Activated B cell treated with CpG ODN at 0.5 μM for 24 hours (primary cell): ENCODE results near the gene MYDGF. TPM values are rescaled to one million over a fixed set of nuclear protein-coding genes. Genes with fewer than 3 reads are reported as not detected.

Experiments
- ATAC-seq: fragments of 200-7000 bp; cut with Tn5 transposase; one replicate; pipeline ENCODE4 v1.10.0; 2021; ENCODE audit warnings: low read depth, mild to moderate bottlenecking, moderate library complexity
- CTCF ChIA-PET: fragments of 350-600 bp; sonication (Branson Sonifier 250); formaldehyde crosslinking; loops from one replicate; lab custom pipeline; 2021; ENCODE audit warnings: antibody characterized with exemption; lab: Charles Lee
- POLR2A ChIA-PET: fragments of 350-600 bp; sonication (Branson Sonifier 250); formaldehyde crosslinking; loops from one replicate; lab custom pipeline; 2021; ENCODE audit warnings: antibody characterized with exemption; lab: Charles Lee
- DNase-seq: peaks from one replicate; pipeline ENCODE4 v3.0.0; 2022
- H3K27ac Mint-ChIP-seq: one replicate; pipeline ENCODE4 v1.8.0; 2020; ENCODE audit warnings: mixed read lengths
- H3K27me3 Mint-ChIP-seq: one replicate; pipeline ENCODE4 v1.8.0; 2021; ENCODE audit warnings: mixed read lengths
- H3K36me3 Mint-ChIP-seq: one replicate; pipeline ENCODE4 v1.8.0; 2021; ENCODE audit warnings: low read depth, mixed read lengths
- H3K4me1 Mint-ChIP-seq: one replicate; pipeline ENCODE4 v1.8.0; 2021; ENCODE audit warnings: mixed read lengths
- H3K4me3 Mint-ChIP-seq: one replicate; pipeline ENCODE4 v1.8.0; 2020; ENCODE audit warnings: mild to moderate bottlenecking, mixed read lengths
- H3K9me3 Mint-ChIP-seq: one replicate; pipeline ENCODE4 v1.8.0; 2020; ENCODE audit warnings: mixed read lengths
- intact Hi-C: fragments of 100-400 bp; cut with micrococcal nuclease; formaldehyde crosslinking; loops from one replicate; pipeline ENCODE4 v1.15.1; 2024
- total RNA-seq: library from RNA; stranded (reverse); gene quantifications from 2 replicates; pipeline ENCODE4 v1.2.3, GENCODE V29; 2022
- TF ChIP-seq, protein P1 (sequence below): fragments of 200-600 bp; IDR thresholded peaks from one replicate; pipeline ENCODE4 v1.8.0; 2022; ENCODE audit warnings: antibody characterized with exemption, mild to moderate bottlenecking

MYDGF gene
- total RNA-seq, 1 donor from 2014 or later = 30.9 TPM

DNA sequence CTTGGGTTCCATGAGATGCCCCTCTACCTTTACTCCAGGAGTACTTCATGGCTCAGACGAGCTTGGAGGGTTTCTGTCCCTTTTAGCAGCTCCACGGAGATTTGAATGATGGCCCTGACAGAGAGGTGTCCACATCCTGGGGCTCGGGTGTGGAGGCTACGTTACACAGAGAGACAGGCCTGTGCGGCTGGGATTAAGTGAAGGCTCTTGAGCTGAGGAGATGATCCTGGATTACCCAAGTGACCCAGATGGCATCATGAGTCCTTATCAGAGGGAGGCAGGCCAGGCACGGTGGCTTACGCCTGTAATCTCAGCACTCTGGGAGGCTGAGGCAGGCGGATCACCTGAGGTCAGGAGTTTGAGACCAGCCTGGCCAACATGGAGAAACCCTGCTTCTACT lies 41.1 kb upstream of the MYDGF start:
- ATAC-seq = no peak
- Mint-ChIP-seq H3K36me3 (peaks cover 76% of the 10 kb centered on the region), H3K9me3 (no peaks in the 10 kb centered on the region), H3K27ac (no peak overlapping the region), H3K4me3 (no peak overlapping the region), H3K27me3 (no peaks in the 10 kb centered on the region), H3K4me1 (no peaks in the 10 kb centered on the region)
- CTCF ChIA-PET = no interaction called here
- POLR2A ChIA-PET = interaction anchor here (1.5 kb wide), 1 partner anchor 13 kb away, joined by 3 read pairs; no protein-coding TSS in a partner anchor
- intact Hi-C loops = no loop called here
- DNase-seq = no peak
- TF ChIP-seq, protein P1, sequence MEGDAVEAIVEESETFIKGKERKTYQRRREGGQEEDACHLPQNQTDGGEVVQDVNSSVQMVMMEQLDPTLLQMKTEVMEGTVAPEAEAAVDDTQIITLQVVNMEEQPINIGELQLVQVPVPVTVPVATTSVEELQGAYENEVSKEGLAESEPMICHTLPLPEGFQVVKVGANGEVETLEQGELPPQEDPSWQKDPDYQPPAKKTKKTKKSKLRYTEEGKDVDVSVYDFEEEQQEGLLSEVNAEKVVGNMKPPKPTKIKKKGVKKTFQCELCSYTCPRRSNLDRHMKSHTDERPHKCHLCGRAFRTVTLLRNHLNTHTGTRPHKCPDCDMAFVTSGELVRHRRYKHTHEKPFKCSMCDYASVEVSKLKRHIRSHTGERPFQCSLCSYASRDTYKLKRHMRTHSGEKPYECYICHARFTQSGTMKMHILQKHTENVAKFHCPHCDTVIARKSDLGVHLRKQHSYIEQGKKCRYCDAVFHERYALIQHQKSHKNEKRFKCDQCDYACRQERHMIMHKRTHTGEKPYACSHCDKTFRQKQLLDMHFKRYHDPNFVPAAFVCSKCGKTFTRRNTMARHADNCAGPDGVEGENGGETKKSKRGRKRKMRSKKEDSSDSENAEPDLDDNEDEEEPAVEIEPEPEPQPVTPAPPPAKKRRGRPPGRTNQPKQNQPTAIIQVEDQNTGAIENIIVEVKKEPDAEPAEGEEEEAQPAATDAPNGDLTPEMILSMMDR = no peak

DNA sequence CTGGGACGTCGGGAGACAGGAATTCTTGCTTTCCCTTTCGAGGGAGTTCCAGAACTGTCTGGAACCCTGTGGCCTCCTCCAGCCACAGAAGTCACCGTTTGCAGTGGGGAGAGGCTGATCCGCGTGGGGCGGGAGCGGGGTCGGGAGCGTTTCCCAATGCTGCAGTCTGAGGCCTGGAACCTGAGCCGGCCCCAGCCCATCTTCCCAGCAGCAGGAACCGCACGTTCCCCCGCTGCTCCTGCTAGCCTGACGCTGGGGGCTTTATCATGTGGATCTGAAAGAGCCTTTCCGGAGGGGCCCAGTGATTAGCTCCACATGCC lies 40.1 kb upstream of the MYDGF start:
- intact Hi-C loops = no loop called here
- H3K27ac Mint-ChIP-seq = no peak overlapping the region
- POLR2A ChIA-PET = interaction anchor here (1.5 kb wide), 1 partner anchor 14 kb away, joined by 3 read pairs; no protein-coding TSS in a partner anchor

GRCh38 chr19:4709440-4710280 lies 39.5 kb upstream of the MYDGF start:
- TF ChIP-seq, protein P1 = no peak
- POLR2A ChIA-PET = interaction anchor here (1.5 kb wide), 1 partner anchor 15 kb away, joined by 3 read pairs; no protein-coding TSS in a partner anchor
- H3K27me3 Mint-ChIP-seq = no peaks in the 10 kb centered on the region
- no peak overlapping the region for H3K4me3 Mint-ChIP-seq
- no peak overlapping the region for H3K27ac Mint-ChIP-seq
- peaks cover 73% of the 10 kb centered on the region for H3K36me3 Mint-ChIP-seq
- no peaks in the 10 kb centered on the region for H3K4me1 Mint-ChIP-seq
- CTCF ChIA-PET = no interaction called here
- intact Hi-C loops = no loop called here
- ATAC-seq (no peak), DNase-seq (no peak)
- no peaks in the 10 kb centered on the region for H3K9me3 Mint-ChIP-seq

More for the DNA sequence above, 40.1 kb upstream of the MYDGF start:
- CTCF ChIA-PET = no interaction called here
- no peaks in the 10 kb centered on the region for H3K9me3 Mint-ChIP-seq
- peaks cover 73% of the 10 kb centered on the region for H3K36me3 Mint-ChIP-seq
- TF ChIP-seq, protein P1 = no peak
- no peak overlapping the region for H3K4me3 Mint-ChIP-seq
- H3K4me1 Mint-ChIP-seq = no peaks in the 10 kb centered on the region
- H3K27me3 Mint-ChIP-seq = no peaks in the 10 kb centered on the region
- ATAC-seq (no peak), DNase-seq (no peak)

DNA sequence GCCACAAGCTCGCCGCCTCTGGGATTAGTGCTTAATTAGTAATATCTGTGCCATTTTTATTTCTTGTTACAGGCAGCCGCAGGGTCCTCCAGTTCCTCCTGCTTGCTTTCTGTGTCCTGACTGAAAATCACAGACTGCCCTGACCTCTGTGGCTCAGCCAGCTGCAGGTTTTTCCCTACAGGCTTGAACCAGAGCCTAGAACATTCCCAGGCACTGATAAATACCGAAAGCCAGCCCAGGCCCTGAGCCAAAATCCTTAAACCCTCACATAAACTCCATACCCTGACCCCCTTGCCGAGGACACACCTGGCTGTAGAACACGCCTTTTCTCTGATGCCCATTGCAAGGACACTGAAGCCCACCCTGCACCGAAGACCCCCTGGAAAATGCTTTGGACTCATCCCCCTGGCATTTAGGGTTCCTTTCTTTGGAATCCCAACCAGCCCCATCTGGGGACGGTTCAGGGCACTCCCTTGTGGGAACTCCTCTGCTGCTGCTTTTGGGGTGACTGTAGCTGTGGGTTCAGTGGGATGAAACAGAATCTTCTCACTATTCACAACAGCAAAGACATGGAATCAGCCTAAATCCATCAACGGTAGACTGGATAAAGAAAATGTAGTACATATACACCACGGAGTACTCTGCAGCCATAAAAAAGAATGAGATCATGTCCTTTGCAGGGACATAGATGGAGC lies 38.0 kb upstream of the MYDGF start:
- Mint-ChIP-seq H3K27ac (no peak overlapping the region), H3K36me3 (peaks cover 73% of the 10 kb centered on the region), H3K4me3 (no peak overlapping the region), H3K27me3 (no peaks in the 10 kb centered on the region), H3K9me3 (no peaks in the 10 kb centered on the region), H3K4me1 (no peaks in the 10 kb centered on the region)
- POLR2A ChIA-PET = no interaction called here
- DNase-seq = no peak
- intact Hi-C loops = no loop called here
- CTCF ChIA-PET = no interaction called here
- no peak for ATAC-seq
- TF ChIP-seq, protein P1 = no peak

DNA sequence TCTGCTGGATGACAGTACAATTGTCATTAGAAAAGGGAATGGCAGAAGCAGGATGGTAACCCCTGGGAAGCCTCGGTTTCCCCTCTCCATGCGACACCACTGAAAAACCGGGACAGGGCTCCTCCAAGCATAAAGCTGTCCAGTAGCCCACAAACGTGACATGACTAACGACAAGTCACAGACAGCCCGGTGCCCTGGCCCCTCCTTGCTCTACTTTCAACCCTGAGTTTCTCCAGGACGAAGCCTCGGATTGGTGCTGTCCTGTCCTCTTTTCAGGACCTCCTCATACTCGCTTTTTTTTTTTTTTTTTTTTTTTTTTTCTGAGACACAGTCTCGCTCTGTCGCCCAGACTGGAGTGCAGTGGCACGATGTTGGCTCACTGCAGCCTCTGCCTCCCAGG lies 37.2 kb upstream of the MYDGF start:
- POLR2A ChIA-PET = no interaction called here
- intact Hi-C loops = no loop called here
- peaks cover 72% of the 10 kb centered on the region for H3K36me3 Mint-ChIP-seq
- CTCF ChIA-PET = no interaction called here
- TF ChIP-seq, protein P1 = no peak
- H3K9me3 Mint-ChIP-seq = no peaks in the 10 kb centered on the region
- ATAC-seq (no peak), DNase-seq (no peak)
- no peak overlapping the region for H3K4me3 Mint-ChIP-seq
- no peaks in the 10 kb centered on the region for H3K4me1 Mint-ChIP-seq
- no peak overlapping the region for H3K27ac Mint-ChIP-seq
- no peaks in the 10 kb centered on the region for H3K27me3 Mint-ChIP-seq
